ENCODE data around the gene STPG3. TPM values are rescaled to one million over a fixed set of nuclear protein-coding genes. Genes with fewer than 3 reads are reported as not detected.

STPG3 gene
- total and polyA plus RNA-seq, 2 of the 8 experiments (the other 6 are each of a cell fraction or from before 2014, with no cell fraction given), result not detected

- no peak overlapping the region for H2BK15ac ChIP-seq (ENCODE audit: low read length)
- peaks cover 4 to 9% of the 10 kb centered on the region in 2 experiments for H4K20me1 ChIP-seq (replicated peaks in 1 of 2; ENCODE audit: control insufficient read depth in 1 of 2, insufficient read depth in 2 of 2, low read length in 2 of 2)
- H3K4me1 ChIP-seq (replicated peaks in 1 of 4; ENCODE audit: control insufficient read depth in 3 of 4, insufficient read depth in 4 of 4, low read length in 3 of 4), result peaks cover 0 to 3% (median 1%) of the 10 kb centered on the region in 4 experiments; a peak in 3 of 7 replicates
- peaks cover 6 to 39% (median 27%) of the 10 kb centered on the region in 4 experiments for H3K36me3 ChIP-seq (ENCODE audit: control insufficient read depth in 2 of 4, insufficient read depth in 4 of 4, low read length in 3 of 4)
- H2BK120ac ChIP-seq (replicated peaks; ENCODE audit: low read depth, low read length), result no peak overlapping the region
- H3K9ac ChIP-seq (replicated peaks in 1 of 4; ENCODE audit: extremely low read depth in 1 of 4, low read depth in 3 of 4, low read length in 3 of 4), result no peak overlapping the region
- no peak overlapping the region; the same call in 1 of the 2 replicates for H2BK5ac ChIP-seq (ENCODE audit: low read depth, low read length)
- no peak overlapping the region for H2BK12ac ChIP-seq (ENCODE audit: low read depth, low read length)
- H3K79me1 ChIP-seq (ENCODE audit: low read depth, low read length), result no peaks in the 10 kb centered on the region
- H3K56ac ChIP-seq (replicated peaks; ENCODE audit: insufficient read length, low read depth, low read length), result no peak overlapping the region
- no peaks in the 10 kb centered on the region for H3K27me3 ChIP-seq (replicated peaks in 1 of 4; ENCODE audit: control insufficient read depth in 3 of 4, extremely low read depth in 1 of 4, insufficient read depth in 3 of 4, low read length in 3 of 4)
- no peaks in the 10 kb centered on the region for H3K79me2 ChIP-seq (ENCODE audit: control insufficient read depth in 1 of 2, insufficient read depth in 2 of 2, low read length in 2 of 2)
- H3K9me3 ChIP-seq (ENCODE audit: insufficient read depth in 2 of 2, low read depth in 1 of 2, low read length in 1 of 2), result no peaks in the 10 kb centered on the region
- no peak overlapping the region for H4K91ac ChIP-seq (replicated peaks; ENCODE audit: insufficient read length, low read length)
- no peak overlapping the region for H3K23ac ChIP-seq (ENCODE audit: insufficient read length)
- no peak overlapping the region for H4K8ac ChIP-seq (ENCODE audit: extremely low read depth, insufficient read depth, low read length)
- POLR2A ChIA-PET (ENCODE audit: partially characterized antibody), result interaction anchor here (1.7 to 69.9 kb wide), 3 partner anchors 12 to 34 kb away, joined by 4 to 1462 read pairs (median 1462); partner anchors contain the start of genes CYSRT1, NDOR1, NELFB and RNF208
- no peak overlapping the region for H3K4ac ChIP-seq (replicated peaks; ENCODE audit: insufficient read length, low read depth, low read length)
- H3K4me3 ChIP-seq (ENCODE audit: extremely low read depth in 1 of 4, insufficient read depth in 2 of 4, low read depth in 3 of 4, low read length in 4 of 4), result no peak overlapping the region
- no peak overlapping the region for H3K18ac ChIP-seq (ENCODE audit: extremely low read depth, low read length)
- WGBS, 2 experiments (ENCODE audit: extremely low coverage in 1 of 2, insufficient coverage in 1 of 2, insufficient read length in 1 of 2, insufficient replicate concordance in 2 of 2, low coverage in 1 of 2, low lambda C conversion rate in 2 of 2, missing lambda C conversion rate in 1 of 2), result 93% methylated on average over 19 of the region's 19 CpGs; no CpG with 5 or more reads in 1 of the 2 experiments
- H2BK20ac ChIP-seq (ENCODE audit: low read length), result no peak overlapping the region
- H3K23me2 ChIP-seq (ENCODE audit: low read depth, low read length), result peaks cover under 1% of the 10 kb centered on the region; the same call in 1 of the 2 replicates
- H3K4me2 ChIP-seq (ENCODE audit: insufficient read depth in 1 of 2, low read depth in 2 of 2, low read length in 2 of 2), result no peak overlapping the region
- no peak for FAIRE-seq
- CTCF ChIA-PET (ENCODE audit: partially characterized antibody), result interaction anchor here (1.1 to 1.9 kb wide), 3 partner anchors 11 to 32 kb away, joined by 3 to 6 read pairs (median 4); no protein-coding TSS in a partner anchor
- H2AFZ ChIP-seq (ENCODE audit: low read length), result no peak overlapping the region
- H2AK5ac ChIP-seq (ENCODE audit: low read depth, low read length), result no peak overlapping the region
- H4K5ac ChIP-seq (ENCODE audit: insufficient read length, low read depth, low read length), result no peak overlapping the region
- TF ChIP-seq RNF2 (IDR thresholded peaks at IDR 0.05; ENCODE audit: borderline replicate concordance, low read depth, low read length, missing control alignments, poor library complexity, severe bottlenecking) (no peak), POU5F1 (IDR thresholded peaks at IDR 0.05; ENCODE audit: low read depth, low read length) (no peak), ZNF274 (IDR thresholded peaks at IDR 0.05; ENCODE audit: borderline replicate concordance, extremely low read depth, low read length) (no peak), E2F6 (IDR thresholded peaks at IDR 0.05) (no peak), JUND (IDR thresholded peaks at IDR 0.05; ENCODE audit: low read length) (no peak), POLR2AphosphoS5 (IDR thresholded peaks at IDR 0.05; ENCODE audit: low read depth, low read length) (no peak)
- H3K14ac ChIP-seq (ENCODE audit: insufficient read length), result no peak overlapping the region
- H3K27ac ChIP-seq (ENCODE audit: low read depth, low read length), result no peak overlapping the region
- DNase-seq (ENCODE audit: low read depth in 1 of 2, low spot score in 2 of 2), result no peak
These were observed 17.6 kb downstream of the STPG3 start for GRCh38 chr9:137268538-137269201.

Measured in H1 (cell line).